Chondrocyte (in vitro differentiated cells): ENCODE data around the gene CETN2. TPM values are rescaled to one million over a fixed set of nuclear protein-coding genes. Genes with fewer than 3 reads are reported as not detected.

Experiments
- DNase-seq: peaks from one replicate; pipeline ENCODE4 v3.0.0; 2021; ENCODE audit warnings: mixed read lengths, low spot score
- H3K27ac Mint-ChIP-seq: one replicate; pipeline ENCODE4 v1.8.0; 2021; ENCODE audit warnings: mild to moderate bottlenecking, moderate library complexity, mixed read lengths; ENCODE audit not compliant: unreplicated experiment
- H3K27me3 Mint-ChIP-seq: 2 replicates; pipeline ENCODE4 v1.8.0; 2021; ENCODE audit warnings: low read depth, mixed read lengths
- H3K36me3 Mint-ChIP-seq: 2 replicates; pipeline ENCODE4 v1.8.0; 2021; ENCODE audit warnings: low read depth, mixed read lengths
- H3K4me1 Mint-ChIP-seq: 2 replicates; pipeline ENCODE4 v1.8.0; 2021; ENCODE audit warnings: low read depth, mild to moderate bottlenecking, mixed read lengths
- H3K4me3 Mint-ChIP-seq: one replicate; pipeline ENCODE4 v1.8.0; 2021; ENCODE audit warnings: mild to moderate bottlenecking, moderate library complexity, mixed read lengths; ENCODE audit not compliant: unreplicated experiment
- H3K9me3 Mint-ChIP-seq: 2 replicates; pipeline ENCODE4 v1.8.0; 2021; ENCODE audit warnings: low read depth, mixed read lengths
- CTCF ChIP-seq: fragments of 200-600 bp; sonication (generic); IDR thresholded peaks from 2 replicates; pipeline ENCODE4 v1.5.0; 2021; ENCODE audit warnings: antibody characterized with exemption, mild to moderate bottlenecking, moderate library complexity
- total RNA-seq: library from RNA; stranded (reverse); gene quantifications from 3 replicates; pipeline ENCODE4 v1.2.1, GENCODE V29; 2021

Gene CETN2
- total RNA-seq, 1 donor from 2014 or later = 30.0 TPM

DNA sequence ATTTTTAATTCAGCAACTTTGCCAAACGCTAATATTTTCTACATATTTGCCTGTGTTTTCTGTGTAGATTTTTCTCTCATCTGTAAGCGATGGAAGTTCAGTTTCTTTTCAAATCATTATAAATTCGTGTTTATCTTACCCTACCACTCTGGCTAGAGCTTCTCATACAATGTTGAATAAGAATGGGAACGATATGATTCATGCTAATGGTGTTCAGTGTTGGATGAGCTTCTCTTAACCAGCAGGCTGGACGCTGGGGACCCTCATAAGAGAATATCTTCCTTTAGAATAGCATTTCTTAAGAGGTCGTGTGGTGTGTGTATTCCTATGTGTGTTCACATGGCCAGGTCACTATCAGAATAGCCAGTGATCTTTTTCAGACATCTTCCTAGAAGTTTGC lies 31.3 kb upstream of the CETN2 start:
- Mint-ChIP-seq H3K4me3 (no peak overlapping the region), H3K36me3 (peaks cover 3% of the 10 kb centered on the region), H3K9me3 (peaks cover 7% of the 10 kb centered on the region), H3K27me3 (no peaks in the 10 kb centered on the region), H3K27ac (no peak overlapping the region), H3K4me1 (no peaks in the 10 kb centered on the region)
- no peak for TF ChIP-seq CTCF
- no peak for DNase-seq

- Mint-ChIP-seq H3K4me3 (no peak overlapping the region), H3K9me3 (peaks cover 7% of the 10 kb centered on the region)
Measured at GRCh38 chrX:152861116-152861515, 30.6 kb upstream of the CETN2 start.

DNA sequence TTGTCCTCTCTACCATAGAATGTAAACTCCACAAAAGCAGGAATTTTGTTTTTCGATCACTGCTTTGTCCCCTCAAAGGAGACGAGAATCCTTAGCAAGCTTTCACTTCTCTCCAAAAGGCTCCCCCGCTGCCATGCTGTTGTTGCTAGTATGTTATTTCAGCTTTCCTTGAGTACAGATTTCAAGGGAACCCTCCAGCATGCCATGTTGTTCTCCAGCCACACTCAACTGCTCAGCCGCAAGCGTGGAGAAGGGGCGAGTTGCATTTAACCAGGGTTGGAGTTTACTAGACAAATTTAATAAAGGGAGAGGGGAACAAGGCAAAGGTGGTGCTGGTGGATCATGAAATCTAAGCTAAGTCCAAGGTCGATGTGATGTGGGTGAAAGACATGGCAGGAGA lies 23.4 kb upstream of the CETN2 start:
- no peak for DNase-seq
- H3K27ac Mint-ChIP-seq = no peak overlapping the region
- H3K4me1 Mint-ChIP-seq = no peaks in the 10 kb centered on the region
- peaks cover 18% of the 10 kb centered on the region for H3K9me3 Mint-ChIP-seq
- no peak for TF ChIP-seq CTCF
- H3K36me3 Mint-ChIP-seq = peaks cover 13% of the 10 kb centered on the region
- no peak overlapping the region for H3K4me3 Mint-ChIP-seq
- H3K27me3 Mint-ChIP-seq = no peaks in the 10 kb centered on the region

More at GRCh38 chrX:152861116-152861515, 30.6 kb upstream of the CETN2 start:
- Mint-ChIP-seq H3K27me3 (no peaks in the 10 kb centered on the region), H3K27ac (no peak overlapping the region), H3K4me1 (no peaks in the 10 kb centered on the region), H3K36me3 (peaks cover 3% of the 10 kb centered on the region)
- DNase-seq = no peak
- no peak for TF ChIP-seq CTCF

DNA sequence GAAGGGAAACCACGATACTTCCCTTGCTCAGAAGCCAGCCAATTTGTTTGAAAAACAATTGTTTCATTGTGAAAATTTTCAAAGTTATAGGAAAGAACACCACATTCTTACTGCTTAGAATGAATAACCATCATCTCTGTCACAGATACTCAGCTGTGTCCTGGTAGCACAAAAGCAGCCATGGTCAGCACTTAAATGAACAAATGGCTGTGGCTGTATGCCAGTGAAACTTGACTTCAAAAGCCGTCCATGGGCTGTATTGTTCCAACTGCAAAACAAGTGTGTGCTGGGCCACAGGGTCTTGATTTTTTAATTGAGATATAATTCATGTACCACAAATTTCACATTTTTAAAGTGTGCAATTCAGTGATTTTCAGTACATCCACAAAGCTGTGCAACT lies 19.9 kb upstream of the CETN2 start:
- Mint-ChIP-seq H3K36me3 (peaks cover 16% of the 10 kb centered on the region), H3K4me3 (no peak overlapping the region), H3K27ac (no peak overlapping the region), H3K4me1 (no peaks in the 10 kb centered on the region), H3K9me3 (peaks cover 17% of the 10 kb centered on the region), H3K27me3 (no peaks in the 10 kb centered on the region)
- no peak for DNase-seq
- no peak for TF ChIP-seq CTCF

GRCh38 chrX:152847281-152847680 lies 16.7 kb upstream of the CETN2 start:
- no peak overlapping the region for H3K4me3 Mint-ChIP-seq
- peaks cover 16% of the 10 kb centered on the region for H3K36me3 Mint-ChIP-seq
- H3K4me1 Mint-ChIP-seq = no peaks in the 10 kb centered on the region
- H3K27ac Mint-ChIP-seq = no peak overlapping the region
- TF ChIP-seq CTCF = no peak
- H3K27me3 Mint-ChIP-seq = no peaks in the 10 kb centered on the region
- DNase-seq = no peak
- H3K9me3 Mint-ChIP-seq = peaks cover 15% of the 10 kb centered on the region
